Neuron (in vitro differentiated cells): Measurements from ENCODE around the gene DCHS2.
"Not testable (repeated sequence)": the region's sequence is repeated elsewhere in the genome, so short reads cannot be mapped to it uniquely, and the experiment has no call there.

ENCODE experiments used
- H2AFZ ChIP-seq: one replicate; pipeline ENCODE4 v1.6.1; 2013; ENCODE audit warnings: low read depth, mild to moderate bottlenecking, inconsistent platforms, low read length, moderate library complexity
- H3K27me3 ChIP-seq: one replicate; pipeline ENCODE4 v1.6.1; 2013; ENCODE audit warnings: low read length; ENCODE audit not compliant: insufficient read depth
- H3K36me3 ChIP-seq: one replicate; pipeline ENCODE4 v1.6.1; 2013; ENCODE audit warnings: low read length; ENCODE audit not compliant: insufficient read depth
- H3K4me1 ChIP-seq: one replicate; pipeline ENCODE4 v1.6.1; 2013; ENCODE audit warnings: low read length; ENCODE audit not compliant: insufficient read depth
- H3K4me3 ChIP-seq: 2 replicates; pipeline ENCODE4 v1.5.1; 2013; ENCODE audit warnings: mild to moderate bottlenecking, low read length, moderate library complexity
- H3K9me3 ChIP-seq: one replicate; pipeline ENCODE4 v1.6.1; 2013; ENCODE audit warnings: low read length

Gene DCHS2

GRCh38 chr4:154230091-154230490 is 261.5 kb downstream of the DCHS2 start:
- Histone ChIP-seq H3K27me3 (no peaks in the 10 kb centered on the region), H3K4me1 (peaks cover 5% of the 10 kb centered on the region), H3K36me3 (no peaks in the 10 kb centered on the region), H2AFZ (no peak overlapping the region), H3K4me3 (no peak overlapping the region), H3K9me3 (no peaks in the 10 kb centered on the region)

GRCh38 chr4:154222875-154223274 is 268.7 kb downstream of the DCHS2 start:
- Histone ChIP-seq H3K9me3 (no peaks in the 10 kb centered on the region), H3K4me3 (no peak overlapping the region), H2AFZ (no peak overlapping the region), H3K27me3 (no peaks in the 10 kb centered on the region), H3K36me3 (no peaks in the 10 kb centered on the region), H3K4me1 (no peaks in the 10 kb centered on the region)

- H3K4me1 ChIP-seq, result no peaks in the 10 kb centered on the region
- H3K27me3 ChIP-seq, result no peaks in the 10 kb centered on the region
- H3K36me3 ChIP-seq, result no peaks in the 10 kb centered on the region
- H3K9me3 ChIP-seq, result no peaks in the 10 kb centered on the region
- no peak overlapping the region for H3K4me3 ChIP-seq
- no peak overlapping the region for H2AFZ ChIP-seq
Observed at GRCh38 chr4:154218051-154218450, 273.5 kb downstream of the DCHS2 start.

GRCh38 chr4:154217384-154217783 is 274.2 kb downstream of the DCHS2 start:
- not testable (repeated sequence) for H3K9me3 ChIP-seq, H3K4me1 ChIP-seq, H3K4me3 ChIP-seq, H2AFZ ChIP-seq, H3K27me3 ChIP-seq, H3K36me3 ChIP-seq

- H3K9me3 ChIP-seq, result no peaks in the 10 kb centered on the region
- H3K4me3 ChIP-seq, result no peak overlapping the region
- H3K4me1 ChIP-seq, result no peaks in the 10 kb centered on the region
- H2AFZ ChIP-seq, result no peak overlapping the region
- no peaks in the 10 kb centered on the region for H3K36me3 ChIP-seq
- H3K27me3 ChIP-seq, result no peaks in the 10 kb centered on the region
Observed at GRCh38 chr4:154211506-154211905, 280.1 kb downstream of the DCHS2 start.

- Histone ChIP-seq H3K4me1 (no peaks in the 10 kb centered on the region), H3K27me3 (no peaks in the 10 kb centered on the region), H2AFZ (no peak overlapping the region), H3K36me3 (no peaks in the 10 kb centered on the region), H3K4me3 (no peak overlapping the region), H3K9me3 (no peaks in the 10 kb centered on the region)
Observed at GRCh38 chr4:154208424-154208823, 283.2 kb downstream of the DCHS2 start.

- H3K4me1 ChIP-seq, result no peaks in the 10 kb centered on the region
- no peaks in the 10 kb centered on the region for H3K36me3 ChIP-seq
- H3K9me3 ChIP-seq, result no peaks in the 10 kb centered on the region
Observed at GRCh38 chr4:154205471-154205870, 286.1 kb downstream of the DCHS2 start.

GRCh38 chr4:154194649-154195048 is 296.9 kb downstream of the DCHS2 start:
- H2AFZ ChIP-seq, result no peak overlapping the region
- no peaks in the 10 kb centered on the region for H3K4me1 ChIP-seq
- H3K27me3 ChIP-seq, result no peaks in the 10 kb centered on the region
- no peak overlapping the region for H3K4me3 ChIP-seq
- H3K36me3 ChIP-seq, result no peaks in the 10 kb centered on the region
- no peaks in the 10 kb centered on the region for H3K9me3 ChIP-seq

More at GRCh38 chr4:154205471-154205870, 286.1 kb downstream of the DCHS2 start:
- Histone ChIP-seq H3K4me3 (no peak overlapping the region), H3K27me3 (no peaks in the 10 kb centered on the region), H2AFZ (no peak overlapping the region)

- Histone ChIP-seq H3K4me1 (peaks cover 2% of the 10 kb centered on the region), H3K4me3 (no peak overlapping the region), H3K27me3 (no peaks in the 10 kb centered on the region), H2AFZ (no peak overlapping the region), H3K9me3 (no peaks in the 10 kb centered on the region), H3K36me3 (no peaks in the 10 kb centered on the region)
Observed at GRCh38 chr4:154192585-154192984, 299.0 kb downstream of the DCHS2 start.

GRCh38 chr4:154189346-154189745 is 302.3 kb downstream of the DCHS2 start:
- no peaks in the 10 kb centered on the region for H3K27me3 ChIP-seq
- H3K4me3 ChIP-seq, result no peak overlapping the region
- no peaks in the 10 kb centered on the region for H3K36me3 ChIP-seq
- no peak overlapping the region for H2AFZ ChIP-seq
- peaks cover 2% of the 10 kb centered on the region for H3K4me1 ChIP-seq
- H3K9me3 ChIP-seq, result no peaks in the 10 kb centered on the region

GRCh38 chr4:154186888-154187287 is 304.7 kb downstream of the DCHS2 start:
- Histone ChIP-seq H3K9me3 (no peaks in the 10 kb centered on the region), H3K4me1 (peaks cover 2% of the 10 kb centered on the region), H2AFZ (no peak overlapping the region), H3K4me3 (no peak overlapping the region), H3K27me3 (no peaks in the 10 kb centered on the region), H3K36me3 (no peaks in the 10 kb centered on the region)

- Histone ChIP-seq H3K4me3 (no peak overlapping the region), H3K36me3 (no peaks in the 10 kb centered on the region), H2AFZ (no peak overlapping the region), H3K9me3 (no peaks in the 10 kb centered on the region), H3K4me1 (peaks cover 2% of the 10 kb centered on the region), H3K27me3 (no peaks in the 10 kb centered on the region)
Observed at GRCh38 chr4:154186035-154186434, 305.6 kb downstream of the DCHS2 start.

GRCh38 chr4:154184238-154184637 is 307.4 kb downstream of the DCHS2 start:
- Histone ChIP-seq H3K36me3 (no peaks in the 10 kb centered on the region), H3K9me3 (no peaks in the 10 kb centered on the region), H2AFZ (no peak overlapping the region), H3K4me1 (peaks cover 2% of the 10 kb centered on the region), H3K4me3 (no peak overlapping the region), H3K27me3 (no peaks in the 10 kb centered on the region)

GRCh38 chr4:154183264-154183663 is 308.3 kb downstream of the DCHS2 start:
- Histone ChIP-seq H3K4me1 (no peaks in the 10 kb centered on the region), H3K9me3 (no peaks in the 10 kb centered on the region), H3K36me3 (no peaks in the 10 kb centered on the region), H3K27me3 (no peaks in the 10 kb centered on the region), H3K4me3 (no peak overlapping the region), H2AFZ (no peak overlapping the region)
